22Rv1 (cell line): ENCODE results near the gene TOP1.

Experiments used
- CTCF ChIP-seq: fragments of 450-650 bp; IDR thresholded peaks from 2 replicates; pipeline ENCODE4 v1.5.1; 2017; ENCODE audit warnings: mild to moderate bottlenecking
- ZFX ChIP-seq: fragments of 450-650 bp; IDR thresholded peaks from 2 replicates; pipeline ENCODE4 v1.6.1; 2017; ENCODE audit warnings: antibody characterized with exemption, borderline replicate concordance

GRCh38 chr20:41002842-41003142, 25.8 kb upstream of the TOP1 start:
- TF ChIP-seq CTCF: no peak
- no peak for TF ChIP-seq ZFX
